Sigmoid colon (tissue), 7 donors: Measurements from ENCODE around the gene UGT1A10. TPM values are rescaled to one million over a fixed set of nuclear protein-coding genes. Genes with fewer than 3 reads are reported as not detected.

Experiments used
- DNase-seq: peaks from one replicate; pipeline ENCODE4 v3.0.0-alpha.2; 2019
- H3K27ac ChIP-seq, 4 donors: fragments of 200-600 bp; sonication (generic); one replicate each; pipeline ENCODE4 v1.5.1; 2016 to 2019; ENCODE audit warnings: mild to moderate bottlenecking in 1 of 4
- H3K27me3 ChIP-seq, 3 donors: fragments of 200-600 bp; sonication (generic); one replicate each; pipeline ENCODE4 v1.5.1; 2019; ENCODE audit warnings: mild to moderate bottlenecking in 1 of 3
- H3K36me3 ChIP-seq, 4 donors: fragments of 200-600 bp; sonication (generic); one replicate each; pipeline ENCODE4 v1.5.1; 2016 to 2019
- H3K4me1 ChIP-seq, 4 donors: fragments of 200-600 bp; sonication (generic); one replicate each; pipeline ENCODE4 v1.5.1; 2017 to 2019
- H3K4me3 ChIP-seq, 4 donors: fragments of 200-600 bp; sonication (generic); one replicate each; pipeline ENCODE4 v1.5.1; 2017 to 2019; ENCODE audit warnings: mild to moderate bottlenecking in 2 of 4, moderate library complexity in 1 of 4
- H3K9me3 ChIP-seq, 4 donors: fragments of 200-600 bp in 3 of 4; sonication (generic) in 3 of 4; one replicate each; pipeline versions ENCODE4 v1.5.1 to v1.6.1; 2013 to 2019
- EP300 ChIP-seq, 4 donors: sonication (generic); formaldehyde crosslinking; IDR thresholded peaks; one replicate each; pipeline ENCODE4 v1.6.1; 2017; ENCODE audit warnings: antibody characterized with exemption in 4 of 4
- POLR2A ChIP-seq, 2 donors: fragments of 450-650 bp; IDR thresholded peaks; one replicate each; pipeline ENCODE4 v1.6.1; 2016; ENCODE audit warnings: antibody characterized with exemption in 2 of 2, mild to moderate bottlenecking in 2 of 2, moderate library complexity in 2 of 2
- POLR2AphosphoS5 ChIP-seq, 4 donors: sonication (generic); formaldehyde crosslinking; IDR thresholded peaks; one replicate each; pipeline ENCODE4 v1.6.1; 2017; ENCODE audit warnings: antibody characterized with exemption in 4 of 4
- WGBS, 2 donors: extraction: QIAGEN DNeasy Blood & Tissue Kit; methylation state at CpG; one replicate each; pipeline ENCODE4 v1.1.7; 2013; 5-methylcytosine and 5-hydroxymethylcytosine counted together
- intact Hi-C: fragments of 100-400 bp; cut with DNase I; formaldehyde crosslinking; loops from one replicate; pipeline ENCODE4 v1.15.1; 2023
- polyA plus RNA-seq, 3 donors: library from polyadenylated mRNA; stranded (reverse); fragments of 200-250 nt; gene quantifications; one replicate each; pipeline ENCODE4 v1.2.3, GENCODE V29; 2013
- total RNA-seq, 4 donors: library from RNA; depleted of rRNA; stranded (reverse); fragments of >200 nt; gene quantifications; one replicate each; pipeline ENCODE4 v1.1.0, GENCODE V29; 2016
- TF ChIP-seq, protein P1 (sequence below), 4 experiments: fragments of 450-650 bp in 3 of 4; fragments of 200-600 bp in 1 of 4; IDR thresholded peaks; one replicate each; pipeline ENCODE4 v1.5.1; 2016 to 2019; ENCODE audit warnings: antibody characterized with exemption in 4 of 4, mild to moderate bottlenecking in 3 of 4, moderate library complexity in 2 of 4
- donor health status: healthy with polysubstance abuse.
- donor health status: Bipolar disorder and iron deficiency.
- donor health status: healthy.

UGT1A10 gene
- total and polyA plus RNA-seq, 7 donors: 10.8 to 27.3 (median 19.7) TPM; not detected in 4

DNA sequence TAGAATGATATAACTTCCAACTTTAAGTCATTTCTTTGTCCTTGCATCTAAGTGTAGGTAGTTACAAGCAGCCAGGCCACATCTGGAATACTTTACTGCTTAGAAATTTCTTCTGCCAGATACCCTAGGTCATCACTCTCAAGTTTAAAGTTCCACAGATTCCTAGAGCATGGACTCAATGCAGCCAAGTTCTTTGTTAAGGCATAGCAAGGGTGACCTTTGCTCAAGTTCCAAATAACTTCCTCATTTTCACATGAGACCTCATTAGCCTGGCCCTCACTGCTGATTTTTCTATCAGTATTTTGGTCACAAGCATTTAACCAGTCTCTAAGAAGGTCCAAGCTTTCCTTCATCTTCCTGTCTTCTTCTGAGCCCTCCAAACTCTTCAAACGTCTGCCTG, 27.7 kb downstream of the UGT1A10 start:
- no peak for DNase-seq
- H3K27ac ChIP-seq: no peak overlapping the region
- TF ChIP-seq, protein P1, sequence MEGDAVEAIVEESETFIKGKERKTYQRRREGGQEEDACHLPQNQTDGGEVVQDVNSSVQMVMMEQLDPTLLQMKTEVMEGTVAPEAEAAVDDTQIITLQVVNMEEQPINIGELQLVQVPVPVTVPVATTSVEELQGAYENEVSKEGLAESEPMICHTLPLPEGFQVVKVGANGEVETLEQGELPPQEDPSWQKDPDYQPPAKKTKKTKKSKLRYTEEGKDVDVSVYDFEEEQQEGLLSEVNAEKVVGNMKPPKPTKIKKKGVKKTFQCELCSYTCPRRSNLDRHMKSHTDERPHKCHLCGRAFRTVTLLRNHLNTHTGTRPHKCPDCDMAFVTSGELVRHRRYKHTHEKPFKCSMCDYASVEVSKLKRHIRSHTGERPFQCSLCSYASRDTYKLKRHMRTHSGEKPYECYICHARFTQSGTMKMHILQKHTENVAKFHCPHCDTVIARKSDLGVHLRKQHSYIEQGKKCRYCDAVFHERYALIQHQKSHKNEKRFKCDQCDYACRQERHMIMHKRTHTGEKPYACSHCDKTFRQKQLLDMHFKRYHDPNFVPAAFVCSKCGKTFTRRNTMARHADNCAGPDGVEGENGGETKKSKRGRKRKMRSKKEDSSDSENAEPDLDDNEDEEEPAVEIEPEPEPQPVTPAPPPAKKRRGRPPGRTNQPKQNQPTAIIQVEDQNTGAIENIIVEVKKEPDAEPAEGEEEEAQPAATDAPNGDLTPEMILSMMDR (IDR thresholded peaks at IDR 0.05): no peak
- no peaks in the 10 kb centered on the region for H3K27me3 ChIP-seq
- intact Hi-C loops: no loop called here
- H3K4me3 ChIP-seq: no peak overlapping the region
- no peaks in the 10 kb centered on the region for H3K4me1 ChIP-seq
- no peaks in the 10 kb centered on the region for H3K36me3 ChIP-seq
- H3K9me3 ChIP-seq: peaks cover 0 to 2% (median 0%) of the 10 kb centered on the region in 4 donors
- WGBS, 2 donors: 61 to 70% methylated on average over 1 of the region's 1 CpG

DNA sequence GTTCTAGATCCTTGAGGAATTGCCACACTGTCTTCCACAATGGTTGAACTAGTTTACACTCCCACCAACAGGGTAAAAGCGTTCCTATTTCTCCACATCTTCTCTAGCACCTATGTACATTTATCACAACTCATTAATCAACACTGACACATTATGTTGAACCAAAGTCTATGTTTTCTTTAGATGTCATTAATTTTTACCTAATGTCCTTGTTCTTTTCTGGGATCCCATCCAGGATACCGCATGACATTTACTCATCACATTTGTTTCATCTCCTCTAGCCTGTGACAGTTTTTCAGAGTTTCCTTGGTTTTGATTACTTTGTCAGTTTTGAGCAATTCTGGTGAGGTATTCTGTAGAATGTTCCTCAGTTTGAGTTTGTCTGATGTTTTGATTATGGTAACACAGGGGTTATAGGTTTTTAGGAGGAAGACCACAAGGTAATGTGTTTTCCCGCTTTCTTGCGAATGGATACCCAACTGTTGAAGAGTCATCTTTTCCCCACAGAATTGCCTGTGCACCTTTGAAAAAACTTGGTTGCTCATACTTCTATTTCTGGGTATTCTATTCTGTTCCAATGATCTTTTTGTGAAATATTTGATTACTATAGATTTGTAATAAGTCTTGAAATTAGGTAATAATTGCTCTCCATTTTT, 32.5 kb downstream of the UGT1A10 start:
- Histone ChIP-seq H3K27ac (no peak overlapping the region), H3K4me1 (no peaks in the 10 kb centered on the region), H3K9me3 (no peaks in the 10 kb centered on the region), H3K27me3 (no peaks in the 10 kb centered on the region), H3K36me3 (no peaks in the 10 kb centered on the region), H3K4me3 (no peak overlapping the region)
- 92 to 94% methylated on average over 4 of the region's 4 CpGs for WGBS, 2 donors
- DNase-seq: no peak
- intact Hi-C loops: no loop called here
- TF ChIP-seq EP300 (IDR thresholded peaks at IDR 0.05) (no peak), POLR2AphosphoS5 (IDR thresholded peaks at IDR 0.05) (no peak), POLR2A (IDR thresholded peaks at IDR 0.05) (no peak)
- TF ChIP-seq, protein P1 (IDR thresholded peaks at IDR 0.05): no peak

DNA sequence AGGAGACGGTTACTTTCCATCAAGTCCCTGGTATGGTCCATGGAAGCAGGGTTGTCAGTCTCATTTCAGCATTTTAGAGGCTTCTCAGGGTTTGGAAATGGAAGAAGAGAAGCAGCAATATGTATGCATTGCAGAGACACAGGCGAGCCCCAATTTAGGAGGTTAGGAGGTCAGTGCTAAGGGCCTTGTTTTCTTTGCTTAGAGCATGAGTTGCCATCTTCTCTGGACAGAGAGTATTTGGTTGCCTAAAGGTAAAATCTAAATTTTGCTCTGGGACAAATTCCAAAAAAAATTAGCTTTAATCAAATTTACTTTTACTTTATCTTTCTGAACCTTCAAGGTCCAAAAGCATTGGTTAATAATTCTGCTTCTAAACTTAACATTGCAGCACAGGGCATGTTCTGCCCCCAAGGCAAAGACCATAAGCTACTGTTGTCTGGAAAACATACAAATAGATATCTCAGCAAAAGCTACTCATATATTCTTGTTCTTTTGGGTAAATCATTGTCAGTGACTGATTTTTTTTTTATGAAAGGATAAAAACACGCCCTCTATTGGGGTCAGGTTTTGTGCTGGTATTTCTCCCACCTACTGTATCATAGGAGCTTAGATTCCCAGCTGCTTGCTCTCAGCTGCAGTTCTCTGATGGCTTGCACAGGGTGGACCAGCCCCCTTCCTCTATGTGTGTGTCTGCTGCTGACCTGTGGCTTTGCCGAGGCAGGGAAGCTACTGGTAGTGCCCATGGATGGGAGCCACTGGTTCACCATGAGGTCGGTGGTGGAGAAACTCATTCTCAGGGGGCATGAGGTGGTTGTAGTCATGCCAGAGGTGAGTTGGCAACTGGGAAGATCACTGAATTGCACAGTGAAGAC, 35.3 kb downstream of the UGT1A10 start, which contains the start of gene UGT1A9:
Gene UGT1A9 (plus strand): TSS at position 609 of the 872 bp plus-strand sequence. CDS start 37 bp downstream, at position 646.
- H3K4me1 ChIP-seq: no peaks in the 10 kb centered on the region
- intact Hi-C loops: no loop called here
- H3K4me3 ChIP-seq: no peak within 1 kb of the TSS
- H3K27me3 ChIP-seq: no peaks in the 10 kb centered on the region
- no peaks in the 10 kb centered on the region for H3K9me3 ChIP-seq
- H3K36me3 ChIP-seq: no peaks in the 10 kb centered on the region
- TF ChIP-seq EP300 (IDR thresholded peaks at IDR 0.05) (no peak), POLR2A (IDR thresholded peaks at IDR 0.05) (no peak), POLR2AphosphoS5 (IDR thresholded peaks at IDR 0.05) (no peak)
- TF ChIP-seq, protein P1 (IDR thresholded peaks at IDR 0.05): no peak
- no peak for DNase-seq
- WGBS, 2 donors: 92 to 95% methylated on average over 5 of the region's 5 CpGs
- H3K27ac ChIP-seq: no peak within 1 kb of the TSS

DNA sequence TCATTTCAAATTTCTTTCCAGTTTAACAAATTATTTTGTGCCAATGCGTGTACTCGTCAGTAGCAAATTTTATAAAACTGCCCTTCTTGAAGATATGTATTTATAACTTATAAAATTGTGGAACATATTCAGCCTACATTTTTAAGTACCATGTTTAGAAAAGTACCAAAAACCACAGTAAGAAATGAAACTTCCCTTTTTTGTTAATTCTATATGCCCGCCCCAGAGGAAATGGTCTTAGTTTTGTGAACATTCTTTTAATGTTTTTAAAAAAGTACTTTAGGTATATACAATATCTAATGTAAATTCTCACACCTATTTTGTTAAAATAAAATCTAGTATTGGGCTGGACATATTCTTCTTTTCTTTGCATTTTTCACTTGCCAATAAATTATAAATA, 36.6 kb downstream of the UGT1A10 start:
- TF ChIP-seq POLR2A (IDR thresholded peaks at IDR 0.05) (no peak), EP300 (IDR thresholded peaks at IDR 0.05) (no peak), POLR2AphosphoS5 (IDR thresholded peaks at IDR 0.05) (no peak)
- TF ChIP-seq, protein P1 (IDR thresholded peaks at IDR 0.05): no peak
- H3K9me3 ChIP-seq: no peaks in the 10 kb centered on the region
- intact Hi-C loops: no loop called here
- H3K27ac ChIP-seq: no peak overlapping the region
- H3K27me3 ChIP-seq: no peaks in the 10 kb centered on the region
- 76 to 80% methylated on average over 3 of the region's 3 CpGs for WGBS, 2 donors
- no peaks in the 10 kb centered on the region for H3K36me3 ChIP-seq
- no peak for DNase-seq
- no peak overlapping the region for H3K4me3 ChIP-seq
- no peaks in the 10 kb centered on the region for H3K4me1 ChIP-seq
